HG03025 (cell line): ENCODE results near the gene ZNF708.
"Not testable (repeated sequence)": the region's sequence is repeated elsewhere in the genome, so short reads cannot be mapped to it uniquely, and the experiment has no call there.

Source experiments
- ATAC-seq: cut with Tn5 transposase; IDR thresholded peaks from one replicate; pipeline ENCODE4 v1.9.1; 2021; ENCODE audit warnings: mild to moderate bottlenecking, moderate library complexity; ENCODE audit not compliant: unreplicated experiment, low FRiP score

Gene ZNF708

GRCh38 chr19:21260848-21261381 is 68.3 kb downstream of the ZNF708 start:
- not testable (repeated sequence) for ATAC-seq

- ATAC-seq: no peak
These were observed 68.9 kb downstream of the ZNF708 start for GRCh38 chr19:21260164-21260847.

GRCh38 chr19:21259421-21260124 is 69.6 kb downstream of the ZNF708 start:
- ATAC-seq: not testable (repeated sequence)

GRCh38 chr19:21256722-21257121 is 72.5 kb downstream of the ZNF708 start:
- no peak for ATAC-seq
